K562 (cell line): ENCODE measurements around the gene RCSD1. TPM values are rescaled to one million over a fixed set of nuclear protein-coding genes. Genes with fewer than 3 reads are reported as not detected.
A peak's percentile ranks its signal among the peaks of the same experiment; 100 is the strongest.

ENCODE experiments used
- E2F8 ChIP-seq: fragments of 450-650 bp; IDR thresholded peaks from 2 replicates; pipeline ENCODE4 v1.7.1; 2018; ENCODE audit warnings: mild to moderate bottlenecking, low read depth; ENCODE audit not compliant: partially characterized antibody
- ELF4 ChIP-seq: fragments of 450-650 bp; formaldehyde crosslinking; IDR thresholded peaks from 2 replicates; pipeline ENCODE4 v1.4.0; 2022; ENCODE audit warnings: missing genetic modification characterization
- MNT ChIP-seq, 2 experiments: fragments of 450-650 bp; conservative IDR thresholded peaks; 2 replicates each; pipeline ENCODE4 v1.6.1; 2017; ENCODE audit warnings: mild to moderate bottlenecking in 2 of 2, moderate library complexity in 2 of 2
- ZBTB7A ChIP-seq: IDR thresholded peaks from 2 replicates; pipeline ENCODE4 v1.6.1; 2011; ENCODE audit warnings: low read depth, mild to moderate bottlenecking, low read length, moderate library complexity, borderline replicate concordance; ENCODE audit not compliant: control insufficient read depth
- ZFX ChIP-seq: sonication (generic); formaldehyde crosslinking; IDR thresholded peaks from 2 replicates; pipeline ENCODE4 v1.8.0; 2022; ENCODE audit warnings: mild to moderate bottlenecking, missing genetic modification reagents, moderate library complexity
- polyA plus RNA-seq, 8 experiments: library from polyadenylated mRNA; depleted of rRNA in 4 of 8; stranded (reverse) in 5 of 8; unstranded in 3 of 8; fragments of >200 nt; fragmentation: Nextera tagmentation in 2 of 8; fragmentation: Illumina TruSeq in 1 of 8; extraction: Ambion mirVana in 2 of 8; extraction: Trizol in 1 of 8; gene quantifications; 2 replicates each; pipeline versions ENCODE4 v1.2.1 to v1.2.3, GENCODE V29; 2011 to 2014; ENCODE audit warnings: inconsistent platforms in 1 of 8, missing spikeins in 1 of 8
- total RNA-seq, 7 experiments: library from RNA; depleted of rRNA in 6 of 7; stranded (reverse); fragments of >200 nt in 6 of 7; fragmentation: Illumina TruSeq in 2 of 7; extraction: Trizol in 2 of 7; gene quantifications; 2 replicates each; pipeline versions ENCODE4 v1.2.1 to v1.2.3, GENCODE V29; 2011 to 2021; ENCODE audit warnings: low replicate concordance in 1 of 7
- TF ChIP-seq, protein P1 (sequence below): sonication (generic); formaldehyde crosslinking; IDR thresholded peaks from 2 replicates; pipeline ENCODE4 v1.8.0; 2022; ENCODE audit warnings: missing genetic modification reagents, mild to moderate bottlenecking, moderate library complexity, borderline replicate concordance

RCSD1 gene
- total and polyA plus RNA-seq, 9 of the 15 experiments (the other 6 are each of a cell fraction or from before 2014, with no cell fraction given), result 7.8 to 69.8 (median 45.3) TPM

GRCh38 chr1:167631936-167632614, 2.0 kb downstream of the RCSD1 start (continued):
- TF ChIP-seq, protein P1, sequence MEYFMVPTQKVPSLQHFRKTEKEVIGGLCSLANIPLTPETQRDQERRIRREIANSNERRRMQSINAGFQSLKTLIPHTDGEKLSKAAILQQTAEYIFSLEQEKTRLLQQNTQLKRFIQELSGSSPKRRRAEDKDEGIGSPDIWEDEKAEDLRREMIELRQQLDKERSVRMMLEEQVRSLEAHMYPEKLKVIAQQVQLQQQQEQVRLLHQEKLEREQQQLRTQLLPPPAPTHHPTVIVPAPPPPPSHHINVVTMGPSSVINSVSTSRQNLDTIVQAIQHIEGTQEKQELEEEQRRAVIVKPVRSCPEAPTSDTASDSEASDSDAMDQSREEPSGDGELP (CRISPR knock-in tag), result peak; percentile 57; the same call in 1 of the 2 replicates
- TF ChIP-seq ZBTB7A (peak; percentile 19; the same call in 1 of the 2 replicates), ZFX (CRISPR knock-in tag) (peak; percentile 45), E2F8 (no peak), ELF4 (no peak), MNT (conservative IDR thresholded peaks at IDR 0.05) (peak in 1 of 2 experiments; percentile 48; a peak in 1 of 4 replicates)
